Endothelial cell of umbilical vein (primary cell): Measurements from ENCODE around the gene TPRA1.

Source experiments
- CTCF ChIP-seq, 2 donors: IDR thresholded peaks; 1 replicate in 1 of 2; 2 replicates in 1 of 2; pipeline ENCODE4 v1.5.1; 2011; ENCODE audit warnings: low read length in 2 of 2, mild to moderate bottlenecking in 2 of 2, moderate library complexity in 2 of 2, control low read depth in 1 of 2, inconsistent platforms in 1 of 2, low read depth in 1 of 2; ENCODE audit not compliant: insufficient read depth in 1 of 2; ENCODE audit errors: extremely low read depth in 1 of 2
- EZH2 ChIP-seq: IDR thresholded peaks from 2 replicates; pipeline ENCODE4 v1.6.1; 2012; ENCODE audit warnings: borderline replicate concordance, low read depth, mild to moderate bottlenecking, moderate library complexity, low read length, inconsistent platforms; ENCODE audit not compliant: severe bottlenecking

DNA sequence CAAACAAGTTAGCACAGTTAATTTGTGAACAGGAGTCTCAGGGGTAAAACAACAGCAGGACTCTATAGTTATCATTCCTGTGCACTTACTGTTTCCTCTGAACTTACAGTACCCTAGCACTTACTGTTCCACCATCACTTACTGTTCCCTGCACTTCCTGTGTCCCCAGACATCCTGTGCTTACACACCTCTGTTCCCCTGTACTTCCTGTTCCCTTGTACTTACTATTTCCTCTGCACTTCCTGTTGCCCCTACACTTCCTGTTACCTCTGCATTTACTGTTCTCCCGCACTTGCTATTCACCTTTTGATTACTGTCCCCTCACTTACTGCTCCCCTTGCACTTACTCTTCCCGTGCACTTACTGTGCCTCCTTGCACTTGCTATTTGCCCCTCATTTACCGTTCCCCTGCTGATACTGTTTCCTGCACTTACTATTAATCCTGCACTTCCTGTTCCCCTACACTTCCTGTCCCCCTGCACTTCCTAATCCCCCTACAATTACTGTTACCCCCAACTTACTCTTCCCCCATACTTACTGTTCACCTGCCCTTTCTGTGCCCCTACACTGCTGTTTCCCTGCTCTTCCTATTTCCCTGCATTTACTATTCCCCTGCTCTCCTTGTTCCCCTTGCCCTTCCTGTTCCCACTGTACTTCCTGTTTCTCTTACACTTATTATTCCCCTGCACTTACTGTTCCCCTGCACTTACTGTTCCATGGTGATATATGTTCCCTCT lies 30.3 kb downstream of the TPRA1 start:
- no peak for TF ChIP-seq CTCF (IDR thresholded peaks at IDR 0.05; ENCODE audit: extremely low read depth in 1 of 2, insufficient read depth in 1 of 2, low read depth in 1 of 2, low read length in 2 of 2)
- no peak for TF ChIP-seq EZH2
